ENCODE results near the gene WDR18. TPM values are rescaled to one million over a fixed set of nuclear protein-coding genes. Genes with fewer than 3 reads are reported as not detected.

WDR18 gene
- total RNA-seq, 1 experiment from 2014 or later = 44.0 TPM

GRCh38 chr19:1042689-1043511 is 58.8 kb downstream of the WDR18 start:
- H3K9me3 ChIP-seq (ENCODE audit: control insufficient read depth, insufficient read depth, low read depth, low read length) = no peaks in the 10 kb centered on the region
- no peak for DNase-seq (ENCODE audit: low read depth, low spot score)
- ATAC-seq = no peak
- CTCF ChIA-PET = interaction anchor here (0.6 kb wide), 1 partner anchor 34 kb away, joined by 7 read pairs; no protein-coding TSS in a partner anchor
- H3K27ac ChIP-seq (ENCODE audit: low read length) = peak overlapping the region; percentile 92
- intact Hi-C loops (cut with micrococcal nuclease; ENCODE audit: unreplicated experiment) (no loop called here), in situ Hi-C loops (cut with HindIII; ENCODE audit: low pct_unique_long_range_greater_than_20kb, low sequenced_read_pairs) (no loop called here)
- BruUV-seq (replicated peaks) = no TSS peak
- H3K27me3 ChIP-seq (ENCODE audit: control insufficient read depth, insufficient read depth, low read length) = no peaks in the 10 kb centered on the region
- TF ChIP-seq CTCF (IDR thresholded peaks at IDR 0.05) = no peak
- no peak for TF ChIP-seq POLR2AphosphoS5 (IDR thresholded peaks at IDR 0.05; ENCODE audit: low read depth, low read length)
- TF ChIP-seq SIN3A (IDR thresholded peaks at IDR 0.05; ENCODE audit: borderline replicate concordance, insufficient read depth, low read depth, low read length) = no peak
- no peak for TF ChIP-seq TCF7L2 (IDR thresholded peaks at IDR 0.05; ENCODE audit: low read depth, low read length)
- TF ChIP-seq, protein P1, sequence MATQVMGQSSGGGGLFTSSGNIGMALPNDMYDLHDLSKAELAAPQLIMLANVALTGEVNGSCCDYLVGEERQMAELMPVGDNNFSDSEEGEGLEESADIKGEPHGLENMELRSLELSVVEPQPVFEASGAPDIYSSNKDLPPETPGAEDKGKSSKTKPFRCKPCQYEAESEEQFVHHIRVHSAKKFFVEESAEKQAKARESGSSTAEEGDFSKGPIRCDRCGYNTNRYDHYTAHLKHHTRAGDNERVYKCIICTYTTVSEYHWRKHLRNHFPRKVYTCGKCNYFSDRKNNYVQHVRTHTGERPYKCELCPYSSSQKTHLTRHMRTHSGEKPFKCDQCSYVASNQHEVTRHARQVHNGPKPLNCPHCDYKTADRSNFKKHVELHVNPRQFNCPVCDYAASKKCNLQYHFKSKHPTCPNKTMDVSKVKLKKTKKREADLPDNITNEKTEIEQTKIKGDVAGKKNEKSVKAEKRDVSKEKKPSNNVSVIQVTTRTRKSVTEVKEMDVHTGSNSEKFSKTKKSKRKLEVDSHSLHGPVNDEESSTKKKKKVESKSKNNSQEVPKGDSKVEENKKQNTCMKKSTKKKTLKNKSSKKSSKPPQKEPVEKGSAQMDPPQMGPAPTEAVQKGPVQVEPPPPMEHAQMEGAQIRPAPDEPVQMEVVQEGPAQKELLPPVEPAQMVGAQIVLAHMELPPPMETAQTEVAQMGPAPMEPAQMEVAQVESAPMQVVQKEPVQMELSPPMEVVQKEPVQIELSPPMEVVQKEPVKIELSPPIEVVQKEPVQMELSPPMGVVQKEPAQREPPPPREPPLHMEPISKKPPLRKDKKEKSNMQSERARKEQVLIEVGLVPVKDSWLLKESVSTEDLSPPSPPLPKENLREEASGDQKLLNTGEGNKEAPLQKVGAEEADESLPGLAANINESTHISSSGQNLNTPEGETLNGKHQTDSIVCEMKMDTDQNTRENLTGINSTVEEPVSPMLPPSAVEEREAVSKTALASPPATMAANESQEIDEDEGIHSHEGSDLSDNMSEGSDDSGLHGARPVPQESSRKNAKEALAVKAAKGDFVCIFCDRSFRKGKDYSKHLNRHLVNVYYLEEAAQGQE (IDR thresholded peaks at IDR 0.05; ENCODE audit: insufficient read depth in 1 of 2, low read depth in 2 of 2, low read length in 1 of 2) = no peak
- peak overlapping the region; percentile 63 to 82 for H3K4me3 ChIP-seq (ENCODE audit: low read depth in 2 of 2, low read length in 2 of 2)
- POLR2A ChIA-PET = interaction anchor here (0.6 kb wide), 2 partner anchors 11 to 65 kb away, joined by 4 to 6 read pairs; no protein-coding TSS in a partner anchor
- H3K36me3 ChIP-seq (ENCODE audit: control insufficient read depth, insufficient read depth, low read length) = peaks cover 4% of the 10 kb centered on the region; the same call in 1 of the 2 replicates
- H3K4me1 ChIP-seq (ENCODE audit: control insufficient read depth, insufficient read depth, low read length) = peaks cover 19% of the 10 kb centered on the region

Other genes with a start within 250 kb of the WDR18 start
- gene MISP, start 233.2 kb upstream of the WDR18 start, total RNA-seq (2021; ENCODE audit: unreplicated experiment) = 5.8 TPM
- 515 TPM for gene PTBP1, start 186.9 kb upstream of the WDR18 start, total RNA-seq (2021; ENCODE audit: unreplicated experiment)
- gene PLPPR3, start 162.4 kb upstream of the WDR18 start, total RNA-seq (2021; ENCODE audit: unreplicated experiment) = 63.7 TPM
- gene AZU1, start 156.5 kb upstream of the WDR18 start, total RNA-seq (2021; ENCODE audit: unreplicated experiment) = 5.8 TPM
- gene PRTN3, start 143.3 kb upstream of the WDR18 start, total RNA-seq (2021; ENCODE audit: unreplicated experiment) = 1.5 TPM
- 0.57 TPM for gene ELANE, start 132.0 kb upstream of the WDR18 start, total RNA-seq (2021; ENCODE audit: unreplicated experiment)
- gene CFD, start 124.7 kb upstream of the WDR18 start, total RNA-seq (2021; ENCODE audit: unreplicated experiment) = 9.9 TPM
- 39.5 TPM for gene MED16, start 91.2 kb upstream of the WDR18 start, total RNA-seq (2021; ENCODE audit: unreplicated experiment)
- not detected for gene RNU6-9, start 90.9 kb upstream of the WDR18 start, total RNA-seq (2021; ENCODE audit: unreplicated experiment)
- 43.5 TPM for gene R3HDM4, start 71.1 kb upstream of the WDR18 start, total RNA-seq (2021; ENCODE audit: unreplicated experiment)
- gene KISS1R, start 67.0 kb upstream of the WDR18 start, total RNA-seq (2021; ENCODE audit: unreplicated experiment) = 0.92 TPM
- gene ARID3A, start 58.3 kb upstream of the WDR18 start, total RNA-seq (2021; ENCODE audit: unreplicated experiment) = 28.9 TPM
- gene GRIN3B, start 16.1 kb downstream of the WDR18 start, total RNA-seq (2021; ENCODE audit: unreplicated experiment) = 4.6 TPM
- 193 TPM for gene TMEM259, start 36.8 kb downstream of the WDR18 start, total RNA-seq (2021; ENCODE audit: unreplicated experiment)
- gene RNU6-2, start 37.2 kb downstream of the WDR18 start, total RNA-seq (2021; ENCODE audit: unreplicated experiment) = not detected
- gene CNN2, start 42.3 kb downstream of the WDR18 start, total RNA-seq (2021; ENCODE audit: unreplicated experiment) = 203 TPM
- 47.5 TPM for gene ABCA7, start 55.8 kb downstream of the WDR18 start, total RNA-seq (2021; ENCODE audit: unreplicated experiment)
- 27.8 TPM for gene ARHGAP45, start 82.8 kb downstream of the WDR18 start, total RNA-seq (2021; ENCODE audit: unreplicated experiment)
- 279 TPM for gene POLR2E, start 111.0 kb downstream of the WDR18 start, total RNA-seq (2021; ENCODE audit: unreplicated experiment)
- gene GPX4, start 119.6 kb downstream of the WDR18 start, total RNA-seq (2021; ENCODE audit: unreplicated experiment) = 577 TPM
- 101 TPM for gene SBNO2, start 189.9 kb downstream of the WDR18 start, total RNA-seq (2021; ENCODE audit: unreplicated experiment)
- 116 TPM for gene STK11, start 221.4 kb downstream of the WDR18 start, total RNA-seq (2021; ENCODE audit: unreplicated experiment)